HCT116 (cell line): ENCODE results near the gene NDUFA9. TPM values are rescaled to one million over a fixed set of nuclear protein-coding genes. Genes with fewer than 3 reads are reported as not detected.

Source experiments
- ATAC-seq: fragments of 200-7000 bp; cut with Tn5 transposase; 2 replicates; pipeline ENCODE4 v1.9.1; 2020; ENCODE audit warnings: mild to moderate bottlenecking, moderate library complexity
- BruUV-seq: library from RNA; stranded (reverse); fragments of 400-500 nt; replicated peaks from 2 replicates; lab custom pipeline; 2021; lab: Mats Ljungman, UMichigan
- CTCF ChIA-PET: fragments of 300-600 bp; sonication (Branson Sonifier 250); formaldehyde crosslinking; loops from one replicate; lab custom pipeline; 2021; ENCODE audit warnings: antibody characterized with exemption; lab: Charles Lee
- POLR2A ChIA-PET: fragments of 300-600, 350-600 bp; sonication (Branson Sonifier 250); formaldehyde crosslinking; loops from one replicate; lab custom pipeline; 2021; ENCODE audit warnings: antibody characterized with exemption; lab: Charles Lee
- RAD21 ChIA-PET, 2 experiments: fragments of 300-600 bp; sonication (Branson Sonifier 250); formaldehyde crosslinking; loops; one replicate each; lab custom pipeline; 2023; ENCODE audit warnings: low total read pairs in 2 of 2; ENCODE audit not compliant: uncharacterized antibody in 2 of 2, unreplicated experiment in 2 of 2, low non-redundant PET in 1 of 2; lab: Charles Lee
- DNase-seq: peaks from one replicate; pipeline ENCODE4 v3.0.0-alpha.2; 2010; ENCODE audit warnings: low read depth, low spot score
- H2AFZ ChIP-seq: fragments of 200-600 bp; shearing (Covaris generic), sonication (generic); 2 replicates; pipeline ENCODE4 v1.6.1; 2017; ENCODE audit warnings: low read depth, mixed run types, mixed read lengths, antibody characterized with exemption, low read length; ENCODE audit not compliant: poor library complexity, severe bottlenecking
- H3K27ac ChIP-seq: 2 replicates; pipeline ENCODE4 v1.5.1; 2012; ENCODE audit warnings: low read depth, low read length
- H3K27me3 ChIP-seq: fragments of 200-600 bp; sonication (generic); 2 replicates; pipeline ENCODE4 v1.6.1; 2016; ENCODE audit warnings: mixed run types, low read length, mixed read lengths; ENCODE audit not compliant: insufficient read depth
- H3K36me3 ChIP-seq, 2 experiments: fragments of 200-500 bp in 1 of 2; fragments of 200-600 bp in 1 of 2; sonication (Bioruptor generic) in 1 of 2; sonication (generic) in 1 of 2; 2 replicates each; pipeline versions ENCODE4 v1.5.1 to v1.6.1; 2014 to 2016; ENCODE audit warnings: low read length in 2 of 2, inconsistent platforms in 1 of 2, mixed read lengths in 1 of 2, mixed run types in 1 of 2; ENCODE audit not compliant: insufficient read depth in 2 of 2, control insufficient read depth in 1 of 2
- H3K4me1 ChIP-seq, 2 experiments: fragments of 200-600 bp in 1 of 2; sonication (generic) in 1 of 2; 2 replicates each; pipeline versions ENCODE4 v1.5.1 to v1.6.1; 2012 to 2017; ENCODE audit warnings: low read length in 2 of 2, inconsistent platforms in 1 of 2, mild to moderate bottlenecking in 1 of 2, mixed read lengths in 1 of 2, mixed run types in 1 of 2, moderate library complexity in 1 of 2; ENCODE audit not compliant: insufficient read depth in 2 of 2, control insufficient read depth in 1 of 2
- H3K4me2 ChIP-seq: fragments of 200-600 bp; sonication (generic); 2 replicates; pipeline ENCODE4 v1.6.1; 2017; ENCODE audit warnings: mixed run types, low read length, mixed read lengths
- H3K4me3 ChIP-seq, 2 experiments: fragments of 200-600 bp in 1 of 2; sonication (generic) in 1 of 2; replicated peaks in 1 of 2; 2 replicates each; pipeline ENCODE4 v1.5.1; 2011 to 2016; ENCODE audit warnings: low read length in 2 of 2, control low read depth in 1 of 2, low read depth in 1 of 2, mild to moderate bottlenecking in 1 of 2, mixed read lengths in 1 of 2, mixed run types in 1 of 2
- H3K79me2 ChIP-seq: fragments of 200-600 bp; sonication (generic); 2 replicates; pipeline ENCODE4 v1.6.1; 2017; ENCODE audit warnings: mild to moderate bottlenecking, mixed run types, low read length, moderate library complexity, mixed read lengths; ENCODE audit not compliant: insufficient read depth
- H3K9ac ChIP-seq: fragments of 200-600 bp; sonication (generic); 2 replicates; pipeline ENCODE4 v1.6.1; 2016; ENCODE audit warnings: low read length, mixed read lengths
- H3K9me2 ChIP-seq: fragments of 200-600 bp; sonication (generic), shearing (Covaris generic); 2 replicates; pipeline ENCODE4 v1.6.1; 2017; ENCODE audit warnings: mixed run types, mild to moderate bottlenecking, moderate library complexity; ENCODE audit not compliant: insufficient read depth
- H3K9me3 ChIP-seq, 2 experiments: fragments of 200-500 bp in 1 of 2; fragments of 200-600 bp in 1 of 2; sonication (Bioruptor generic) in 1 of 2; sonication (generic) in 1 of 2; 2 replicates each; pipeline ENCODE4 v1.6.1; 2014 to 2017; ENCODE audit warnings: low read length in 2 of 2, mixed read lengths in 2 of 2, inconsistent platforms in 1 of 2, low read depth in 1 of 2, mild to moderate bottlenecking in 1 of 2, mixed run types in 1 of 2, moderate library complexity in 1 of 2; ENCODE audit not compliant: control insufficient read depth in 1 of 2, insufficient read depth in 1 of 2
- H4K20me1 ChIP-seq: fragments of 200-600 bp; sonication (generic), shearing (Covaris generic); 2 replicates; pipeline ENCODE4 v1.6.1; 2017; ENCODE audit warnings: mixed run types, mild to moderate bottlenecking, moderate library complexity; ENCODE audit not compliant: insufficient read depth
- CEBPB ChIP-seq: IDR thresholded peaks from 2 replicates; pipeline ENCODE4 v1.6.1; 2012; ENCODE audit warnings: low read depth
- EGR1 ChIP-seq: IDR thresholded peaks from 2 replicates; pipeline ENCODE4 v1.6.1; 2012; ENCODE audit warnings: low read depth
- ELF1 ChIP-seq: IDR thresholded peaks from 2 replicates; pipeline ENCODE4 v1.6.1; 2012; ENCODE audit warnings: low read depth, borderline replicate concordance
- EZH2 ChIP-seq: fragments of 200-600 bp; sonication (generic); IDR thresholded peaks from 2 replicates; pipeline ENCODE4 v1.6.1; 2017; ENCODE audit warnings: antibody characterized with exemption, mixed run types
- FOSL1 ChIP-seq: IDR thresholded peaks from 2 replicates; pipeline ENCODE4 v1.6.1; 2012; ENCODE audit warnings: low read depth
- POLR2AphosphoS5 ChIP-seq: IDR thresholded peaks from 2 replicates; pipeline ENCODE4 v1.6.1; 2011; ENCODE audit warnings: mild to moderate bottlenecking, low read depth, low read length, moderate library complexity
- RAD21 ChIP-seq: IDR thresholded peaks from 2 replicates; pipeline ENCODE4 v1.6.1; 2012; ENCODE audit warnings: low read depth, mild to moderate bottlenecking
- SIN3A ChIP-seq: IDR thresholded peaks from 2 replicates; pipeline ENCODE4 v1.6.1; 2012; ENCODE audit warnings: low read depth
- SP1 ChIP-seq: IDR thresholded peaks from 2 replicates; pipeline ENCODE4 v1.6.1; 2012; ENCODE audit warnings: low read depth
- SRF ChIP-seq: IDR thresholded peaks from 2 replicates; pipeline ENCODE4 v1.6.1; 2012; ENCODE audit warnings: low read depth
- YY1 ChIP-seq: IDR thresholded peaks from 2 replicates; pipeline ENCODE4 v1.6.1; 2011; ENCODE audit warnings: low read length, low read depth, moderate library complexity, mild to moderate bottlenecking; ENCODE audit not compliant: insufficient replicate concordance; ENCODE audit errors: extremely low read depth
- ZFX ChIP-seq: fragments of 450-650 bp; IDR thresholded peaks from 2 replicates; pipeline ENCODE4 v1.6.1; 2017
- intact Hi-C: fragments of 100-400 bp; cut with micrococcal nuclease; formaldehyde crosslinking; loops from 2 replicates; pipeline ENCODE4 v1.10.0; 2022
- total RNA-seq: library from RNA; stranded (reverse); gene quantifications from one replicate; pipeline ENCODE4 v1.2.1, GENCODE V29; 2021; ENCODE audit not compliant: unreplicated experiment
- TF ChIP-seq, protein P1 (sequence below), 3 experiments: fragments of 200-600 bp in 1 of 3; sonication (generic) in 1 of 3; IDR thresholded peaks in 2 of 3; conservative IDR thresholded peaks in 1 of 3; 2 replicates each; pipeline ENCODE4 v1.5.1; 2012 to 2017; ENCODE audit warnings: low read depth in 2 of 3, low read length in 2 of 3, antibody characterized with exemption in 1 of 3, borderline replicate concordance in 1 of 3, control low read depth in 1 of 3, mild to moderate bottlenecking in 1 of 3, mixed read lengths in 1 of 3, mixed run types in 1 of 3, moderate library complexity in 1 of 3; ENCODE audit not compliant: insufficient read depth in 1 of 3
- TF ChIP-seq, protein P2 (sequence below): IDR thresholded peaks from 2 replicates; pipeline ENCODE4 v1.6.1; 2011; ENCODE audit warnings: mild to moderate bottlenecking, low read length, moderate library complexity; ENCODE audit not compliant: insufficient replicate concordance; ENCODE audit errors: extremely low read depth
- TF ChIP-seq, protein P3 (sequence below): IDR thresholded peaks from 2 replicates; pipeline ENCODE4 v1.6.1; 2012

Gene NDUFA9
- total RNA-seq, 1 experiment from 2014 or later, result 95.4 TPM

DNA sequence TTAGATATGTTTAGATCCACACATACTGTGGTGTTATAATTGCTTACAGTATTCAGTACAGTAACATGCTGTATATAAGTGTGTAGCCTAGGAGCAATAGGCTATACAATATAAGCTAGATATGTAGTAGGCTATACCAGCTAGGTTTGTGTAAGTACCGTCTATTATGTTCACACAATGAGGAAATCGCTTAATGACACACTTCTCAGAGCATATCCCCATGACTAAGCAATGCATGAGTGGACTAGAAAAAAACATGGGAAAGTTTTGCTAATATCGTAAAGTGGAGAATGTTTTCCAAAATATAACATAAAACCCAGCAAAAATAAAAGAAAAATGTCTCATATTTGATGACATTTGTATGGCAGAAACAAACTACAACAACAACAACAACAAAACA is 27.4 kb upstream of the NDUFA9 start:
- Histone ChIP-seq H3K4me1 (no peaks in the 10 kb centered on the region), H3K27me3 (peaks cover 7% of the 10 kb centered on the region; the same call in 1 of the 2 replicates), H3K36me3 (no peaks in the 10 kb centered on the region), H3K9me2 (no peaks in the 10 kb centered on the region)
- TF ChIP-seq SIN3A, result no peak
- TF ChIP-seq, protein P1, sequence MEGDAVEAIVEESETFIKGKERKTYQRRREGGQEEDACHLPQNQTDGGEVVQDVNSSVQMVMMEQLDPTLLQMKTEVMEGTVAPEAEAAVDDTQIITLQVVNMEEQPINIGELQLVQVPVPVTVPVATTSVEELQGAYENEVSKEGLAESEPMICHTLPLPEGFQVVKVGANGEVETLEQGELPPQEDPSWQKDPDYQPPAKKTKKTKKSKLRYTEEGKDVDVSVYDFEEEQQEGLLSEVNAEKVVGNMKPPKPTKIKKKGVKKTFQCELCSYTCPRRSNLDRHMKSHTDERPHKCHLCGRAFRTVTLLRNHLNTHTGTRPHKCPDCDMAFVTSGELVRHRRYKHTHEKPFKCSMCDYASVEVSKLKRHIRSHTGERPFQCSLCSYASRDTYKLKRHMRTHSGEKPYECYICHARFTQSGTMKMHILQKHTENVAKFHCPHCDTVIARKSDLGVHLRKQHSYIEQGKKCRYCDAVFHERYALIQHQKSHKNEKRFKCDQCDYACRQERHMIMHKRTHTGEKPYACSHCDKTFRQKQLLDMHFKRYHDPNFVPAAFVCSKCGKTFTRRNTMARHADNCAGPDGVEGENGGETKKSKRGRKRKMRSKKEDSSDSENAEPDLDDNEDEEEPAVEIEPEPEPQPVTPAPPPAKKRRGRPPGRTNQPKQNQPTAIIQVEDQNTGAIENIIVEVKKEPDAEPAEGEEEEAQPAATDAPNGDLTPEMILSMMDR (IDR thresholded peaks at IDR 0.05 in 2 of 3, conservative IDR thresholded peaks at IDR 0.05 in 1 of 3; ENCODE audit: borderline replicate concordance in 1 of 3, insufficient read depth in 1 of 3, low read depth in 2 of 3, low read length in 2 of 3), result no peak
- no peak for TF ChIP-seq ELF1
- no peak for TF ChIP-seq RAD21
- TF ChIP-seq CEBPB, result no peak
- TF ChIP-seq EGR1, result no peak
- no peak for TF ChIP-seq EZH2
- TF ChIP-seq POLR2AphosphoS5, result no peak
- no peak for TF ChIP-seq FOSL1
- no peak for TF ChIP-seq SP1
- TF ChIP-seq, protein P2, sequence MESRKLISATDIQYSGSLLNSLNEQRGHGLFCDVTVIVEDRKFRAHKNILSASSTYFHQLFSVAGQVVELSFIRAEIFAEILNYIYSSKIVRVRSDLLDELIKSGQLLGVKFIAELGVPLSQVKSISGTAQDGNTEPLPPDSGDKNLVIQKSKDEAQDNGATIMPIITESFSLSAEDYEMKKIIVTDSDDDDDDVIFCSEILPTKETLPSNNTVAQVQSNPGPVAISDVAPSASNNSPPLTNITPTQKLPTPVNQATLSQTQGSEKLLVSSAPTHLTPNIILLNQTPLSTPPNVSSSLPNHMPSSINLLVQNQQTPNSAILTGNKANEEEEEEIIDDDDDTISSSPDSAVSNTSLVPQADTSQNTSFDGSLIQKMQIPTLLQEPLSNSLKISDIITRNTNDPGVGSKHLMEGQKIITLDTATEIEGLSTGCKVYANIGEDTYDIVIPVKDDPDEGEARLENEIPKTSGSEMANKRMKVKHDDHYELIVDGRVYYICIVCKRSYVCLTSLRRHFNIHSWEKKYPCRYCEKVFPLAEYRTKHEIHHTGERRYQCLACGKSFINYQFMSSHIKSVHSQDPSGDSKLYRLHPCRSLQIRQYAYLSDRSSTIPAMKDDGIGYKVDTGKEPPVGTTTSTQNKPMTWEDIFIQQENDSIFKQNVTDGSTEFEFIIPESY, result no peak
- TF ChIP-seq, protein P3, sequence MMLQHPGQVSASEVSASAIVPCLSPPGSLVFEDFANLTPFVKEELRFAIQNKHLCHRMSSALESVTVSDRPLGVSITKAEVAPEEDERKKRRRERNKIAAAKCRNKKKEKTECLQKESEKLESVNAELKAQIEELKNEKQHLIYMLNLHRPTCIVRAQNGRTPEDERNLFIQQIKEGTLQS, result no peak
- TF ChIP-seq YY1, result no peak
- no peak for TF ChIP-seq ZFX
- TF ChIP-seq SRF, result no peak
- TF ChIP-seq, all 23 proteins: peak for 0
- no peak overlapping the region for H2AFZ ChIP-seq
- no TSS peak for BruUV-seq
- no peak overlapping the region for H3K27ac ChIP-seq
- no peak overlapping the region for H3K4me3 ChIP-seq
- intact Hi-C loops, result no loop called here
- no peaks in the 10 kb centered on the region for H3K9me3 ChIP-seq
- RAD21 ChIA-PET, result no interaction called here
- CTCF ChIA-PET, result interaction anchor here (1.5 kb wide), 1 partner anchor 17 kb away, joined by 3 read pairs; no protein-coding TSS in a partner anchor
- POLR2A ChIA-PET, result no interaction called here
- no peaks in the 10 kb centered on the region for H4K20me1 ChIP-seq
- ATAC-seq (no peak), DNase-seq (no peak)
- H3K79me2 ChIP-seq, result no peaks in the 10 kb centered on the region
- no peak overlapping the region for H3K9ac ChIP-seq
- H3K4me2 ChIP-seq, result no peak overlapping the region
